OCI-LY7 (cell line): ENCODE measurements around the gene VAMP4. TPM values are rescaled to one million over a fixed set of nuclear protein-coding genes. Genes with fewer than 3 reads are reported as not detected.

Source experiments
- BruUV-seq: library from RNA; stranded (reverse); fragments of 400-500 nt; replicated peaks from 2 replicates; lab custom pipeline; 2021; lab: Mats Ljungman, UMichigan
- CTCF ChIA-PET: fragments of 300-600 bp; sonication (Branson Sonifier 250); formaldehyde crosslinking; loops from one replicate; lab custom pipeline; 2022; ENCODE audit warnings: antibody characterized with exemption; ENCODE audit not compliant: unreplicated experiment; lab: Charles Lee
- POLR2A ChIA-PET: fragments of 300-600 bp; sonication (Branson Sonifier 250); formaldehyde crosslinking; loops from one replicate; lab custom pipeline; 2022; ENCODE audit warnings: antibody characterized with exemption; lab: Charles Lee
- DNase-seq: peaks from one replicate; pipeline ENCODE4 v3.0.0-alpha.2; 2015; ENCODE audit warnings: low spot score
- H2AFZ ChIP-seq: fragments of 200-600 bp; sonication (generic), shearing (Covaris generic); 2 replicates; pipeline ENCODE4 v1.6.1; 2014; ENCODE audit warnings: mild to moderate bottlenecking, antibody characterized with exemption, low read length, moderate library complexity
- H3K27ac ChIP-seq: fragments of 200-600 bp; sonication (generic); 2 replicates; pipeline ENCODE4 v1.5.1; 2014; ENCODE audit warnings: mixed run types, low read depth, mild to moderate bottlenecking, moderate library complexity, low read length, inconsistent platforms; ENCODE audit not compliant: poor library complexity, severe bottlenecking
- H3K36me3 ChIP-seq: fragments of 200-600 bp; sonication (generic); 2 replicates; pipeline ENCODE4 v1.6.1; 2014; ENCODE audit warnings: mild to moderate bottlenecking, antibody characterized with exemption, low read length, moderate library complexity, mixed read lengths; ENCODE audit not compliant: insufficient read depth
- H3K4me1 ChIP-seq: fragments of 200-600 bp; sonication (generic); 2 replicates; pipeline ENCODE4 v1.5.1; 2014; ENCODE audit warnings: mild to moderate bottlenecking, low read length; ENCODE audit not compliant: insufficient read depth, poor library complexity, severe bottlenecking
- H3K4me2 ChIP-seq: fragments of 200-600 bp; sonication (generic); 2 replicates; pipeline ENCODE4 v1.6.1; 2014; ENCODE audit warnings: mild to moderate bottlenecking, low read length
- H3K4me3 ChIP-seq: fragments of 200-600 bp; sonication (generic); 2 replicates; pipeline ENCODE4 v1.5.1; 2014; ENCODE audit warnings: mild to moderate bottlenecking, low read depth, low read length; ENCODE audit not compliant: poor library complexity, severe bottlenecking
- H3K79me2 ChIP-seq: fragments of 200-600 bp; sonication (generic); 2 replicates; pipeline ENCODE4 v1.6.1; 2016; ENCODE audit warnings: low read depth, mild to moderate bottlenecking, low read length, moderate library complexity, mixed read lengths; ENCODE audit not compliant: insufficient read depth
- H3K9me2 ChIP-seq: fragments of 200-600 bp; sonication (generic); 2 replicates; pipeline ENCODE4 v1.6.1; 2016; ENCODE audit warnings: mild to moderate bottlenecking, low read length, mixed read lengths; ENCODE audit not compliant: insufficient read depth
- H3K9me3 ChIP-seq: fragments of 200-600 bp; sonication (generic); 2 replicates; pipeline ENCODE4 v1.6.1; 2014; ENCODE audit warnings: mild to moderate bottlenecking, mixed run types, low read length, mixed read lengths
- H4K20me1 ChIP-seq: fragments of 200-600 bp; sonication (generic); 2 replicates; pipeline ENCODE4 v1.6.1; 2014; ENCODE audit warnings: mild to moderate bottlenecking, antibody characterized with exemption, low read length, moderate library complexity, mixed read lengths; ENCODE audit not compliant: insufficient read depth
- CTCF ChIP-seq: fragments of 200-600 bp; sonication (generic); conservative IDR thresholded peaks from 2 replicates; pipeline ENCODE4 v1.5.1; 2014; ENCODE audit warnings: mild to moderate bottlenecking, antibody characterized with exemption, low read length, moderate library complexity, mixed read lengths
- EZH2phosphoT487 ChIP-seq: fragments of 200-600 bp; sonication (generic); IDR thresholded peaks from 2 replicates; pipeline ENCODE4 v1.6.1; 2018; ENCODE audit warnings: low read depth, borderline replicate concordance, mild to moderate bottlenecking, mixed run types, antibody characterized with exemption, low read length, moderate library complexity, mixed read lengths
- intact Hi-C: fragments of 100-400 bp; cut with micrococcal nuclease; formaldehyde crosslinking; loops from one replicate; pipeline ENCODE4 v1.10.0; 2022; ENCODE audit not compliant: unreplicated experiment
- total RNA-seq, 2 experiments: library from RNA; depleted of rRNA in 1 of 2; stranded (reverse); fragments of >200 nt in 1 of 2; shearing (Covaris generic) in 1 of 2; gene quantifications; 2 replicates each; pipeline ENCODE4 v1.2.3, GENCODE V29; 2014 to 2022

VAMP4 gene
- total RNA-seq, 2 experiments from 2014 or later, result 3.4 to 7.7 TPM

- intact Hi-C loops, result no loop called here
- Histone ChIP-seq H3K4me2 (no peak overlapping the region), H3K9me3 (no peaks in the 10 kb centered on the region), H3K9me2 (no peaks in the 10 kb centered on the region), H2AFZ (no peak overlapping the region), H3K79me2 (no peaks in the 10 kb centered on the region), H4K20me1 (no peaks in the 10 kb centered on the region), H3K4me1 (no peaks in the 10 kb centered on the region), H3K4me3 (no peak overlapping the region), H3K27ac (no peak overlapping the region), H3K36me3 (no peaks in the 10 kb centered on the region)
- CTCF ChIA-PET, result no interaction called here
- no TSS peak for BruUV-seq
- DNase-seq, result no peak
- POLR2A ChIA-PET, result no interaction called here
- TF ChIP-seq CTCF, result no peak
- no peak for TF ChIP-seq EZH2phosphoT487
Observed at GRCh38 chr1:171758011-171758410, 16.1 kb upstream of the VAMP4 start.

GRCh38 chr1:171756856-171757255 is 15.0 kb upstream of the VAMP4 start:
- intact Hi-C loops, result no loop called here
- H3K9me3 ChIP-seq, result no peaks in the 10 kb centered on the region
- H3K4me2 ChIP-seq, result no peak overlapping the region
- no peaks in the 10 kb centered on the region for H3K36me3 ChIP-seq
- H3K4me1 ChIP-seq, result no peaks in the 10 kb centered on the region
- ChIA-PET POLR2A (interaction anchor here (1.0 kb wide), 1 partner anchor 17 kb away, joined by 3 read pairs; no protein-coding TSS in a partner anchor), CTCF (no interaction called here)
- no peak for DNase-seq
- H3K79me2 ChIP-seq, result no peaks in the 10 kb centered on the region
- no peaks in the 10 kb centered on the region for H4K20me1 ChIP-seq
- H3K9me2 ChIP-seq, result no peaks in the 10 kb centered on the region
- H2AFZ ChIP-seq, result no peak overlapping the region
- H3K27ac ChIP-seq, result no peak overlapping the region
- no peak for TF ChIP-seq CTCF
- TF ChIP-seq EZH2phosphoT487, result no peak
- H3K4me3 ChIP-seq, result no peak overlapping the region
- no TSS peak for BruUV-seq

- Histone ChIP-seq H3K9me2 (no peaks in the 10 kb centered on the region), H3K9me3 (no peaks in the 10 kb centered on the region), H2AFZ (no peak overlapping the region), H3K4me2 (no peak overlapping the region), H3K4me1 (no peaks in the 10 kb centered on the region), H3K79me2 (no peaks in the 10 kb centered on the region), H4K20me1 (no peaks in the 10 kb centered on the region), H3K36me3 (no peaks in the 10 kb centered on the region), H3K4me3 (no peak overlapping the region), H3K27ac (no peak overlapping the region)
- no TSS peak for BruUV-seq
- intact Hi-C loops, result no loop called here
- ChIA-PET POLR2A (interaction anchor here (1.2 kb wide), 1 partner anchor 21 kb away, joined by 3 read pairs; no protein-coding TSS in a partner anchor), CTCF (no interaction called here)
- no peak for TF ChIP-seq EZH2phosphoT487
- TF ChIP-seq CTCF, result no peak
- DNase-seq, result no peak
Observed at GRCh38 chr1:171754971-171755370, 13.1 kb upstream of the VAMP4 start.
